ENCODE data around the gene CCDC192. TPM values are rescaled to one million over a fixed set of nuclear protein-coding genes. Genes with fewer than 3 reads are reported as not detected.
"Not testable (repeated sequence)": the region's sequence is repeated elsewhere in the genome, so short reads cannot be mapped to it uniquely, and the experiment has no call there.

CCDC192 gene
- total RNA-seq, 1 experiment from 2014 or later, result not detected

DNA sequence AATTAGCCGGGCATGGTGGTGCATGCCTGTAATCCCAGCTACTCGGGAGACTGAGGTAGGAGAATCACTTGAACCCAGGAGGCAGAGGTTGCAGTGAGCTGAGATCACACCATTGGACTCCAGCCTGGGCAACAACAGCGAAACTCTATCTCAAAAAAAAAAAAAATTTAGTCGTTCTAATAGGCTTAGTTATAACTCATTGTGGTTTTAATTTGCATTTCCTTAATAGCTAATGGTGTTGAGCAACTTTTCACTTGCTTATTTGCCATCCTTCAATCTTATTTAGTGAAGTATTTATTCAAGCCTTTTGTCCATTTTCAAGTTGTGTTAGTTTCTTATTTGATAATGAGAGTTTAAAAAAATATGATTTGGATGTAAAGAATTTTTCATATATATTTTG lies 9.9 kb downstream of the CCDC192 start:
- not testable (repeated sequence) for DNase-seq (ENCODE audit: low read depth in 1 of 2, low spot score in 2 of 2); H3K4me1 ChIP-seq (replicated peaks); H3K36me3 ChIP-seq; H3K27me3 ChIP-seq (replicated peaks); H3K27ac ChIP-seq; H3K4me3 ChIP-seq; H3K9me3 ChIP-seq (replicated peaks)

DNA sequence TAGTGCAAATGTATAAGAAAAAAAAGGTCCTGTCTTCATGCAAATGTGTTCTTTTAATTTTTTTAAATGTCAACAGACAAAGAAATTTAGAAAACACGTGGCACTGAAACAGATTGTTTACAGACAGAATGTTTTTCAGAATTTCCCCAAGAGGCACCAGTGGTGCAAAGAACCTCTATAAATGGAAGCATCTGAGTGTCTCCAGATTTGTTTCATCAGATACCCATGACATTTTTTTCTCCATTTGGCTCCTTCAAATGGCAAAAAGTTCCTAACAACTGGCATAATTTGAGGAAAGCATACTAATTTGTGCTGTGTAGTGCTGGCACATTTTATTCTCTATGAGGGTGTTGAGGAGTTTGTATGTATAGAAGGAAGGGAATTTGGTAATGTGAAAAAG lies 15.0 kb downstream of the CCDC192 start:
- H3K4me3 ChIP-seq, result no peak overlapping the region
- H3K9me3 ChIP-seq (replicated peaks), result no peaks in the 10 kb centered on the region
- H3K36me3 ChIP-seq, result no peaks in the 10 kb centered on the region
- H3K4me1 ChIP-seq (replicated peaks), result no peaks in the 10 kb centered on the region
- no peaks in the 10 kb centered on the region for H3K27me3 ChIP-seq (replicated peaks)
- no peak overlapping the region for H3K27ac ChIP-seq
- DNase-seq (ENCODE audit: low read depth in 1 of 2, low spot score in 2 of 2), result no peak

DNA sequence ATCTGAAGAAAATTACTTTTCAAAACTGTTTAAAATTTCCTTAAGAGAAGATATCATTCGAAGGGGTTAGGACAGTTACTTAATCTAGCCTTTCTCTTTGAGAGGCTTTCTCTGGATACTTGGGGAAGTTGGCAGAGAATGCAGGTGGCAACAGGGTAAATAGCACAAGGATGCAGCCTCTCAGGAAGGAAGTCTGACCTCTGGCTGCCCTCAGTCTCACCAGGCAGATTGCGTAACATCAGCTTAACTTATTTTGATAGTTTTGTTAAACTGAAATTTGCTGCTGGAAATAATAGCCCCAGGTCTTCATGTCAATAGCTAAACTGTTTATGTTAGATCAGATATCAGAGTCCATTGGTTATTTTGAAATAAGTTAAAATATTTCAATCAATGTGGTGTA lies 20.4 kb downstream of the CCDC192 start:
- Histone ChIP-seq H3K27me3 (replicated peaks) (no peaks in the 10 kb centered on the region), H3K9me3 (replicated peaks) (no peaks in the 10 kb centered on the region), H3K27ac (no peak overlapping the region), H3K4me1 (replicated peaks) (no peaks in the 10 kb centered on the region), H3K36me3 (no peaks in the 10 kb centered on the region), H3K4me3 (no peak overlapping the region)
- no peak for DNase-seq (ENCODE audit: low read depth in 1 of 2, low spot score in 2 of 2)

DNA sequence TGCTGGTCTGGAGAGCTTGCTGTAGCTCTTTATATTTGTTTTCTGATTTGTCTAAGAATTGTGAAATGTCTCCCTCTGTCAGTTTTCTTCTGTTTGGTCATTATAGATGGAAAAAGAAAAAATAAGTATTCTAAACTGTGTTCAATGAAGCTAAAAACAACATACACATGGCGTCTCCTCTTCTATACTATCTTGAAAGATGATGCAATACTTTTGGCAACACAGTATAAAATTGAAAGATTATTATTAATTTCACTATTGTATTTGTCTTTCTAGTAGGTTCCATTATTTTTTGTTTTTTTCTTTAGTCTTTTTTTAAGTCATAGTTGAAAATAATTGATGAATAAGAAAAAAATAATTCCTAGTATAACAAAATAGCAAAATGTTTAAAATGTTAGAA lies 22.5 kb downstream of the CCDC192 start:
- DNase-seq (ENCODE audit: low read depth in 1 of 2, low spot score in 2 of 2), result no peak
- no peaks in the 10 kb centered on the region for H3K27me3 ChIP-seq (replicated peaks)

DNA sequence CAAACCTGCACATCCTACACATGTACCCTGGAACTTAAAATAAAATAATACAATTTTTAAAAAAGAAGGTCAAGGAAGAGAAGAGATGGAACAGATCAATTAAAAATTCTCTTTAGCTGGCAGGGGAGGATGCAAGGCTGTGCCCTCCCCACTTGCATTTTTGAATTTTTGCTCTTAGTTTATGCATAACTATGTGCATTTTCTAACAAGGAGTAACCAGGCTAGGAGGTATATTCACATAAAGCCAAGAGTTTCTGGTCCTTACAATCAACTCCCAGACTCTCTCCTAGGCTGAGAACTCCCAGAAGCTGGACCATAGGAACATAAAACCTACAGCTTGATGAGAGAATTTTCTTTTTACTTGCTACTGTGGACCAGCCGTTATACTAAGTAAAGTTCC lies 29.8 kb downstream of the CCDC192 start:
- Histone ChIP-seq H3K27me3 (replicated peaks) (no peaks in the 10 kb centered on the region), H3K4me1 (replicated peaks) (no peaks in the 10 kb centered on the region), H3K9me3 (replicated peaks) (no peaks in the 10 kb centered on the region), H3K4me3 (no peak overlapping the region), H3K36me3 (no peaks in the 10 kb centered on the region), H3K27ac (no peak overlapping the region)
- DNase-seq (ENCODE audit: low read depth in 1 of 2, low spot score in 2 of 2), result no peak

More for the DNA sequence above, 22.5 kb downstream of the CCDC192 start:
- no peak overlapping the region for H3K27ac ChIP-seq
- H3K36me3 ChIP-seq, result no peaks in the 10 kb centered on the region
- H3K9me3 ChIP-seq (replicated peaks), result no peaks in the 10 kb centered on the region
- H3K4me1 ChIP-seq (replicated peaks), result no peaks in the 10 kb centered on the region
- no peak overlapping the region for H3K4me3 ChIP-seq

DNA sequence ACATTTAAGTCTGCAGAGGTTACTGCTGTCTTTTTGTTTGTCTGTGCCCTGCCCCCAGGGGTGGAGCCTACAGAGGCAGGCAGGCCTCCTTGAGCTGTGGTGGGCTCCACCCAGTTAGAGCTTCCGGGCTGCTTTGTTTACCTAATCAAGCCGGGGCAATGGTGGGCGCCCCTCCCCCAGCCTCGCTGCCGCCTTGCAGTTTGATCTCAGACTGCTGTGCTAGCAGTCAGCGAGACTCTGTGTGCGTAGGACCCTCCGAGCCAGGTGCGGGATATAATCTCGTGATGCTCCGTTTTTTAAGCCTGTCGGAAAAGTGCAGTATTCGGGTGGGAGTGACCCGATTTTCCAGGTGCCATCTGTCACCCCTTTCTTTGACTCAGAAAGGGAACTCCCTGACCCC lies 36.2 kb downstream of the CCDC192 start:
- not testable (repeated sequence) for H3K36me3 ChIP-seq; H3K9me3 ChIP-seq (replicated peaks); H3K4me1 ChIP-seq (replicated peaks); H3K27ac ChIP-seq; H3K27me3 ChIP-seq (replicated peaks); H3K4me3 ChIP-seq; DNase-seq (ENCODE audit: low read depth in 1 of 2, low spot score in 2 of 2)

DNA sequence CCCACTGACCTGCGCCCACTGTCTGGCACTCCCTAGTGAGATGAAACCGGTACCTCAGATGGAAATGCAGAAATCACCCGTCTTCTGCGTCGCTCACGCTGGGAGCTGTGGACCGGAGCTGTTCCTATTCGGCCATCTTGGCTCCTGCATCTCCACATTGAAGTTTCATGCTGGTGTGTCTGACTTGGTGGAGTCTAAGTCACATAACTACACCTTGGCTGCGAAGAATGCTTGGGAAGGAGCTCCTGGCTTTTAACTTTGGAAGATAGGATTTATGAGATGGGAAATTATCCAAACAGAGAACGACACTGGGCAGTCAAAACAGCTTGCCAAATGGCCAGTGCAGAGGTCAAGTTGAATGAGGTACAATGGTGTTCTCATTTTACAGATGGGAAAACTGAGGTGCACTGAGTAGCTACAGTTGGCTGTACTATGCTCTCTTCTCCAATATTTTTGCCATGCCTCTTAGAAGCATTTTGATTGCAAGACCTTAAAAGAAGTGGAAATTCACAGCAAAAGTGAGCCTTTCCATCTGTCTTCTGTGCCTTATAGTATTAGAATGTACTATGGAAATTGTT lies 36.7 kb downstream of the CCDC192 start:
- Histone ChIP-seq H3K36me3 (no peaks in the 10 kb centered on the region), H3K4me1 (replicated peaks) (no peaks in the 10 kb centered on the region), H3K27me3 (replicated peaks) (peaks cover 3% of the 10 kb centered on the region; the same call in 1 of the 2 replicates), H3K27ac (no peak overlapping the region), H3K4me3 (no peak overlapping the region), H3K9me3 (replicated peaks) (no peaks in the 10 kb centered on the region)
- DNase-seq (ENCODE audit: low read depth in 1 of 2, low spot score in 2 of 2), result no peak

DNA sequence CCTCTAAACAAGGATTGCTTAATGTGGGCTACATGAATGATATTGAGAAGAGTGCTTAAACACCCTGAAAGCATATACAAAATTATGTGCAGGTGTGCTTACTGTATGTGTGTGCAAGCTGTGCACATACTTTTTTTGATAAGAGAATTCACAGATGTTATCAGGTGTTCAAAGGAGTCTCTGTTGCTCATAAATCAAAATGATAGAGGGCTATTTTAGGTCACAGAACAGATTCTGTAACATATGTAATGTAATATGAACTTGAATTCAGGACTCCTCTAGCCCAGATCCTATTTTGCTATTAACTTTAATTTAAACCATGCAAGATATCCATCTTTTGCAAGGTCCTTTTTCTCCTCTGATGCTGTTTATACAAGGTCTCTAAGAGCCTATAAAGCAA lies 38.2 kb downstream of the CCDC192 start:
- H3K27me3 ChIP-seq (replicated peaks), result peaks cover 3% of the 10 kb centered on the region; the same call in 1 of the 2 replicates
- H3K27ac ChIP-seq, result no peak overlapping the region
- no peaks in the 10 kb centered on the region for H3K4me1 ChIP-seq (replicated peaks)
- no peak for DNase-seq (ENCODE audit: low read depth in 1 of 2, low spot score in 2 of 2)
- H3K36me3 ChIP-seq, result no peaks in the 10 kb centered on the region
- H3K9me3 ChIP-seq (replicated peaks), result no peaks in the 10 kb centered on the region
- H3K4me3 ChIP-seq, result no peak overlapping the region

DNA sequence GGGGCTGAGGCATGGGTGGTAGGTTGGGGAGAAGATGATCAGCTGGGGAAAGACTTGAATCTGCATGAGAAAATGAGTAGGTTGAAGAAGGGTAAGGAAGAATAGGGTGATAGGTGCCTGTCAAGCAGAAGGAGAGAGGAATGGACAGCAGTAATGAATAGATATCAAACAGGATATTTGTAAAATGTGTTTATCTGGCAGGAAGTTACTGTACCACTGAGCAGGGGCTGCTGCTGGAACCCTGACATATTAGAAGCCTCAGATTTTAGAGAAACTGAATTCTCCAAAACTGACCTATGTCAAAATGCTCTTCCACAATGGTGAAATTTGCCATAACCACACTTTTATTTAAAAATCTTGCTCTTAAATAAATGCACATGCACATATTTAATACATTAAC lies 41.0 kb downstream of the CCDC192 start:
- H3K27ac ChIP-seq, result no peak overlapping the region
- peaks cover 3% of the 10 kb centered on the region; the same call in 1 of the 2 replicates for H3K27me3 ChIP-seq (replicated peaks)

DNA sequence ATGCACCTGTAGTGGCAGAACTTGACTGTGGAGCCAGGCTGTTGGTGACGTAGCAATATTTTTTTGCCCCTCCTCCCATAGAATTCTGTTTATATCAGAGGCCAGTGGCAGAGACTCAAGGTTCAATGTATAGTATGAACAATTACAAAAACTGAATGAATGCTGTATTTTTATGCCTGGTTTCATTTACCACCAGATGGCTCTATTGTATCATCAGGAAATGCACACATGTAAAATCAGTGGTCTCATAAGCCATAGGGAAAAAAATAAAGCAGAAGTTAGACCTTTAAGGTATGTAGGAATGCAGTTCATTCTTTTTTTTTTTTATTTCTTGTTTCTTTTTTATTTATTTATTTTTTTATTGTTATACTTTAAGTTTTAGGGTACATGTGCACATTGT lies 43.6 kb downstream of the CCDC192 start:
- DNase-seq (ENCODE audit: low read depth in 1 of 2, low spot score in 2 of 2), result peak in 1 of 2 experiments; percentile 31
- Histone ChIP-seq H3K27me3 (replicated peaks) (peaks cover 3% of the 10 kb centered on the region; the same call in 1 of the 2 replicates), H3K4me3 (no peak overlapping the region)

More for the DNA sequence above, 41.0 kb downstream of the CCDC192 start:
- H3K4me3 ChIP-seq, result no peak overlapping the region
- no peaks in the 10 kb centered on the region for H3K4me1 ChIP-seq (replicated peaks)
- H3K36me3 ChIP-seq, result no peaks in the 10 kb centered on the region
- DNase-seq (ENCODE audit: low read depth in 1 of 2, low spot score in 2 of 2), result no peak
- H3K9me3 ChIP-seq (replicated peaks), result no peaks in the 10 kb centered on the region

DNA sequence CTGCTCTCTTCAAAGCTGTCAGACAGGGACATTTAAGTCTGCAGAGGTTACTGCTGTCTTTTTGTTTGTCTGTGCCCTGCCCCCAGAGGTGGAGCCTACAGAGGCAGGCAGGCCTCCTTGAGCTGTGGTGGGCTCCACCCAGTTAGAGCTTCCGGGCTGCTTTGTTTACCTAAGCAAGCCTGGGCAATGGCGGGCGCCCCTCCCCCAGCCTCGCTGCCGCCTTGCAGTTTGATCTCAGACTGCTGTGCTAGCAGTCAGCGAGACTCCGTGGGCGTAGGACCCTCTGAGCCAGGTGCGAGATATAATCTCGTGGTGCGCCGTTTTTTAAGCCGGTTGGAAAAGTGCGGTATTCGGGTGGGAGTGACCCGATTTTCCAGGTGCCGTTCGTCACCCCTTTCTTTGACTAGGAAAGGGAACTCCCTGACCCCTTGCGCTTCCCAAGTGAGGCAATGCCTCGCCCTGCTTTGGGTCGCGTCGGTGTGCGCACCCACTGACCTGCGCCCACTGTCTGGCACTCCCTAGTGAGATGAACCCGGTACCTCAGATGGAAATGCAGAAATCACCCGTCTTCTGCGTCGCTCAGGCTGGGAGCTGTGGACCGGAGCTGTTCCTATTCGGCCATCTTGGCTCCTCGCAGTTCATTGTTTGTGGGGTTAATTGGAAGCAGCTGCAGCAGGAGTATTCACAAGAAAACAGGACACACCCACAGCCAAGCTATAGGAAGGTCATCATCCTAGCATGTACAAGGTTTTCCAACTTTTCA lies 49.5 kb downstream of the CCDC192 start:
- not testable (repeated sequence) for H3K27me3 ChIP-seq (replicated peaks); DNase-seq (ENCODE audit: low read depth in 1 of 2, low spot score in 2 of 2); H3K36me3 ChIP-seq; H3K27ac ChIP-seq; H3K9me3 ChIP-seq (replicated peaks); H3K4me3 ChIP-seq
- peaks cover 23% of the 10 kb centered on the region for H3K4me1 ChIP-seq (replicated peaks)

More for the DNA sequence above, 43.6 kb downstream of the CCDC192 start:
- H3K27ac ChIP-seq, result no peak overlapping the region
- H3K4me1 ChIP-seq (replicated peaks), result no peaks in the 10 kb centered on the region
- H3K36me3 ChIP-seq, result no peaks in the 10 kb centered on the region
- H3K9me3 ChIP-seq (replicated peaks), result no peaks in the 10 kb centered on the region

DNA sequence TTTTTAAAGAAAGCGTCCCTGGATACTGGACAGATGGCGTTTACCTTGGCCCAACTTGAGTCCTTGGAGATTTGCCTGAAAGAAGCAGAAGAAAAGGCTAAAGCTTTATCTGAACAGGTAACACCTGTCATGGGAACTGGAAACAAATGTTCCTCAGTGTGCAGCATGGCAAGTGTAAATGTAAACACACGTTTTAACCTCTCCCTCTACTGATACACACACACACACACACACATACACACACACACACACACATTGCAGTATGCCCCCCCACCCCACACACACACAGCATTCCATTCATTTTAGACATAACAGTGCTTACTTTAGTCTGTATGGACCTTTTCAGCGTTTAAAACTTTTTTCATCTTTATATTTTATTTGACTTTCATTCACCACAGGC lies 51.1 kb downstream of the CCDC192 start:
- peaks cover 30% of the 10 kb centered on the region for H3K4me1 ChIP-seq (replicated peaks)
- no peaks in the 10 kb centered on the region for H3K36me3 ChIP-seq
- H3K4me3 ChIP-seq, result no peak overlapping the region
- DNase-seq (ENCODE audit: low read depth in 1 of 2, low spot score in 2 of 2), result peak in 1 of 2 experiments; percentile 68
- H3K27ac ChIP-seq, result peak overlapping the region; percentile 12
- no peaks in the 10 kb centered on the region for H3K9me3 ChIP-seq (replicated peaks)
- no peaks in the 10 kb centered on the region for H3K27me3 ChIP-seq (replicated peaks)

DNA sequence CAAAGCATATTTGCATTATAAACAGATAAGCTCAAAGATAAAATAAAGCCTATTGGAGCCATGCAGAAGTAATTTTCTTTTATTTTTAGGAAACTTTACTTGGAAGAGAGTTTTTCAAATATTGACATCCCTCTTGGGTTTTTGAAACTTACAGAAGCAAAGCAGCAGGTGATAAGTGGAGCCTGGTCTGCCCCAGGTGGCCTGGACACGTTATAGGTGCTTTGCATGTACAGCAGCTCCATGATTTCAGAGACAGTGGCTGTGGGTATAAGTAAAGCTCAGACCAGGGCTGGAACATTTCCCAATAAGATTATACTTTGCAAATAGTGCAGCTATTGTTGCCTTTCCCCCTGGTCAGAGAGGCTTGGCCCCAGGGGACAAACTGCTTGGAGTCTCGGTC lies 51.5 kb downstream of the CCDC192 start:
- no peak for DNase-seq (ENCODE audit: low read depth in 1 of 2, low spot score in 2 of 2)
- Histone ChIP-seq H3K4me1 (replicated peaks) (peaks cover 30% of the 10 kb centered on the region), H3K4me3 (no peak overlapping the region), H3K36me3 (no peaks in the 10 kb centered on the region), H3K27ac (no peak overlapping the region), H3K9me3 (replicated peaks) (no peaks in the 10 kb centered on the region), H3K27me3 (replicated peaks) (no peaks in the 10 kb centered on the region)

DNA sequence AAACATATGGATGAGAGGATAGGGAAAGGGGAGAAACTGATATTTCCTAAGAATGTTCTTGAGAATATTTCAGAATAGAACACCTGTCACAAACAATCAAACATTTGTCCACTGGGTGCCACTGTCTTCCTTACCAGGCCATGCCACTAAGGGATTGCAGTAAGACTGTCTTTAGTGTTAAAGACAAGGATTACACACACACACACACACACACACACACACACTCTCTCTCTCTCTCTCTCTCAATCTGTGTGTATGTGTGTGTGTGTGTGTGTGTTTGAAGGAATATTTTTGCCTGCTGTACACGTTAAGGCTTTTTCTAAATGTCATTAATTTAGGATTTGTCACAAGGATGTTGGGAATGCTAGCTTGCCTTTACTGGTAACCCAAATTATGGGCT lies 54.4 kb downstream of the CCDC192 start:
- no peak overlapping the region for H3K4me3 ChIP-seq
- H3K27ac ChIP-seq, result no peak overlapping the region
- no peaks in the 10 kb centered on the region for H3K27me3 ChIP-seq (replicated peaks)
- H3K9me3 ChIP-seq (replicated peaks), result no peaks in the 10 kb centered on the region
- H3K36me3 ChIP-seq, result no peaks in the 10 kb centered on the region
- H3K4me1 ChIP-seq (replicated peaks), result peaks cover 49% of the 10 kb centered on the region
- DNase-seq (ENCODE audit: low read depth in 1 of 2, low spot score in 2 of 2), result peak; percentile 59 to 72

All from SJSA1 (cell line).